ENCODE results near the gene RPL34.

DNA sequence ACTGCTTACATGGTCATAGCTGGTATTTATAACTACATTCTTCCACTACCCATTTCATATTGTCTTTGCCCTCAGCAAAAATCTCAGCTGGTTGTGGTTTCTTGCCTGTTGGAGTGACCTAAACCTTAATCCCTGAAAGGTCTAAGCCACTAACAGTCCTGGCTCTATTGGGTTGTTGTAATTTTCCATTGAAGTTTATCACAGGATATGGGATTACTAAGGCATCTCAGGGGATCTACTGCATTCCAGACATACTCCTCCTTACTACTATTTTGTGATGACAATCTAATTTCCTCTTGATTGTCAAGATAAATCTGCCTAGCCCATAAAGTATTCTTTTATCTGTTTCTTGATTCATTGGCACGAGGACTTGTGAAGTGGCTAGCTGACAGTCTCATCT, 23.9 kb downstream of the RPL34 start:
- TF ChIP-seq, protein P1, sequence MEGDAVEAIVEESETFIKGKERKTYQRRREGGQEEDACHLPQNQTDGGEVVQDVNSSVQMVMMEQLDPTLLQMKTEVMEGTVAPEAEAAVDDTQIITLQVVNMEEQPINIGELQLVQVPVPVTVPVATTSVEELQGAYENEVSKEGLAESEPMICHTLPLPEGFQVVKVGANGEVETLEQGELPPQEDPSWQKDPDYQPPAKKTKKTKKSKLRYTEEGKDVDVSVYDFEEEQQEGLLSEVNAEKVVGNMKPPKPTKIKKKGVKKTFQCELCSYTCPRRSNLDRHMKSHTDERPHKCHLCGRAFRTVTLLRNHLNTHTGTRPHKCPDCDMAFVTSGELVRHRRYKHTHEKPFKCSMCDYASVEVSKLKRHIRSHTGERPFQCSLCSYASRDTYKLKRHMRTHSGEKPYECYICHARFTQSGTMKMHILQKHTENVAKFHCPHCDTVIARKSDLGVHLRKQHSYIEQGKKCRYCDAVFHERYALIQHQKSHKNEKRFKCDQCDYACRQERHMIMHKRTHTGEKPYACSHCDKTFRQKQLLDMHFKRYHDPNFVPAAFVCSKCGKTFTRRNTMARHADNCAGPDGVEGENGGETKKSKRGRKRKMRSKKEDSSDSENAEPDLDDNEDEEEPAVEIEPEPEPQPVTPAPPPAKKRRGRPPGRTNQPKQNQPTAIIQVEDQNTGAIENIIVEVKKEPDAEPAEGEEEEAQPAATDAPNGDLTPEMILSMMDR (IDR thresholded peaks at IDR 0.05) = no peak
- TF ChIP-seq POLR2A (IDR thresholded peaks at IDR 0.05) = no peak

All from sigmoid colon (tissue), 3 donors.